ENCODE measurements around the gene LRRC37A3. TPM values are rescaled to one million over a fixed set of nuclear protein-coding genes. Genes with fewer than 3 reads are reported as not detected.
"Not testable (repeated sequence)": the region's sequence is repeated elsewhere in the genome, so short reads cannot be mapped to it uniquely, and the experiment has no call there.

Gene LRRC37A3
- polyA plus RNA-seq, 1 experiment, result 4.0 TPM

GRCh38 chr17:64929419-64930209 lies 10.3 kb upstream of the LRRC37A3 start:
- CTCF ChIA-PET, result interaction anchor here (1.1 kb wide), 1 partner anchor 10 kb away, joined by 4 read pairs; the partner anchor contains the start of gene LRRC37A3

GRCh38 chr17:64928701-64929100 lies 9.4 kb upstream of the LRRC37A3 start:
- H3K36me3 ChIP-seq (ENCODE audit: control insufficient read depth, insufficient read depth, low read length); DNase-seq (ENCODE audit: low read depth); H3K4me3 ChIP-seq (ENCODE audit: low read depth, low read length); H3K27me3 ChIP-seq (ENCODE audit: control insufficient read depth, insufficient read depth, low read length); POLR2A ChIA-PET: not testable (repeated sequence)
- CTCF ChIA-PET, result interaction anchor here (3.0 kb wide), 1 partner anchor 32 kb away, joined by 26 read pairs; no protein-coding TSS in a partner anchor

More at GRCh38 chr17:64929419-64930209, 10.3 kb upstream of the LRRC37A3 start:
- H3K36me3 ChIP-seq (ENCODE audit: control insufficient read depth, insufficient read depth, low read length); POLR2A ChIA-PET; H3K4me3 ChIP-seq (ENCODE audit: low read depth, low read length); H3K27me3 ChIP-seq (ENCODE audit: control insufficient read depth, insufficient read depth, low read length): not testable (repeated sequence)
- peak; percentile 5 for DNase-seq (ENCODE audit: low read depth)

GRCh38 chr17:64927444-64927843 lies 8.2 kb upstream of the LRRC37A3 start:
- CTCF ChIA-PET, result interaction anchor here (0.7 to 3.0 kb wide), 8 partner anchors 11 to 269 kb away, joined by 3 to 26 read pairs (median 4); no protein-coding TSS in a partner anchor
- POLR2A ChIA-PET; H3K36me3 ChIP-seq (ENCODE audit: control insufficient read depth, insufficient read depth, low read length); H3K4me3 ChIP-seq (ENCODE audit: low read depth, low read length); H3K27me3 ChIP-seq (ENCODE audit: control insufficient read depth, insufficient read depth, low read length): not testable (repeated sequence)
- TF ChIP-seq, protein P1, sequence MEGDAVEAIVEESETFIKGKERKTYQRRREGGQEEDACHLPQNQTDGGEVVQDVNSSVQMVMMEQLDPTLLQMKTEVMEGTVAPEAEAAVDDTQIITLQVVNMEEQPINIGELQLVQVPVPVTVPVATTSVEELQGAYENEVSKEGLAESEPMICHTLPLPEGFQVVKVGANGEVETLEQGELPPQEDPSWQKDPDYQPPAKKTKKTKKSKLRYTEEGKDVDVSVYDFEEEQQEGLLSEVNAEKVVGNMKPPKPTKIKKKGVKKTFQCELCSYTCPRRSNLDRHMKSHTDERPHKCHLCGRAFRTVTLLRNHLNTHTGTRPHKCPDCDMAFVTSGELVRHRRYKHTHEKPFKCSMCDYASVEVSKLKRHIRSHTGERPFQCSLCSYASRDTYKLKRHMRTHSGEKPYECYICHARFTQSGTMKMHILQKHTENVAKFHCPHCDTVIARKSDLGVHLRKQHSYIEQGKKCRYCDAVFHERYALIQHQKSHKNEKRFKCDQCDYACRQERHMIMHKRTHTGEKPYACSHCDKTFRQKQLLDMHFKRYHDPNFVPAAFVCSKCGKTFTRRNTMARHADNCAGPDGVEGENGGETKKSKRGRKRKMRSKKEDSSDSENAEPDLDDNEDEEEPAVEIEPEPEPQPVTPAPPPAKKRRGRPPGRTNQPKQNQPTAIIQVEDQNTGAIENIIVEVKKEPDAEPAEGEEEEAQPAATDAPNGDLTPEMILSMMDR (IDR thresholded peaks at IDR 0.05; ENCODE audit: insufficient read depth, low read depth, low read length), result peak; percentile 52
- DNase-seq (ENCODE audit: low read depth), result peak; percentile 18

DNA sequence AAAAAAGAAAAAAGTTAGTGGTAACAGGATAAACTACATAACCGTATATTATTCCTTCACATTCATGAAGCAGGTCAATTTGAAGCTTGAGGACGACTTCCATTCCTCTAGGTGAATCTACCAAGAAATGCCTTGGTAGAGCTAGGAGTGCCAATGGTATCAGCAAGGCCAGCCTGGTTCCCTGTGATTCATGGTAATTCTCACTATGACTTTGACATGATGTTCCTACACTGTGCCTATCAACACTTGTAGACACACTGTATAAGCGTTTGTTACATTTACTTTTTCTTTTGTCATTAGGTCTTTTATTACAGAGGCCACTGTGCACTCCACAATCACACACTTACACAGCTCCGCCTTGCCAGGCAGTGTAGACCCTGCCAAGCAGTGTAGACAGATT lies 7.2 kb upstream of the LRRC37A3 start:
- H3K36me3 ChIP-seq (ENCODE audit: control insufficient read depth, insufficient read depth, low read length); POLR2A ChIA-PET; H3K27me3 ChIP-seq (ENCODE audit: control insufficient read depth, insufficient read depth, low read length); H3K4me3 ChIP-seq (ENCODE audit: low read depth, low read length); DNase-seq (ENCODE audit: low read depth): not testable (repeated sequence)
- CTCF ChIA-PET, result interaction anchor here (1.7 to 3.0 kb wide), 2 partner anchors 14 to 34 kb away, joined by 11 to 26 read pairs; no protein-coding TSS in a partner anchor

DNA sequence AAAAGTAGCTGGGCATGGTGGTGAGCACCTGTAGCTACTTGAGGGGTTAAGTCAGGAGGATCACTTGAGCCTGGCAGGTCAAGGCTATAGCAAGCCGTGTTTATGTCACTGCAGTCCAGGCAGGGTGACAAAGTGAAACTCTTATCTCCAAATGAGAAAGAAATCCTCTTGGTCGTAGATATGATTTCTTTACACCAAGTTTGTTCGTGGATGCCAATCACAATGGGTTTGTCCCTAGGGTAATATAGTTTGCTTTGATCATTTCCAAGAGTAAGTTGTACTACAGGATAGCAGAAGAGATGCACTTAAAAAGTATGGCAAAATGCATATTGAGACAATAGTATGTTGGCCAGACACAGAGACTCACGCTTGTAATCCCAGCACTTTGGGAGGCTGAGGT lies 6.0 kb upstream of the LRRC37A3 start:
- POLR2A ChIA-PET, CTCF ChIA-PET: not testable (repeated sequence)

GRCh38 chr17:64923051-64923568 lies 3.8 kb upstream of the LRRC37A3 start:
- POLR2A ChIA-PET; H3K27me3 ChIP-seq (ENCODE audit: control insufficient read depth, insufficient read depth, low read length); DNase-seq (ENCODE audit: low read depth); H3K36me3 ChIP-seq (ENCODE audit: control insufficient read depth, insufficient read depth, low read length); H3K4me3 ChIP-seq (ENCODE audit: low read depth, low read length); CTCF ChIA-PET: not testable (repeated sequence)

More for the DNA sequence above, 6.0 kb upstream of the LRRC37A3 start:
- not testable (repeated sequence) for H3K4me3 ChIP-seq (ENCODE audit: low read depth, low read length); DNase-seq (ENCODE audit: low read depth); H3K27me3 ChIP-seq (ENCODE audit: control insufficient read depth, insufficient read depth, low read length); H3K36me3 ChIP-seq (ENCODE audit: control insufficient read depth, insufficient read depth, low read length)

DNA sequence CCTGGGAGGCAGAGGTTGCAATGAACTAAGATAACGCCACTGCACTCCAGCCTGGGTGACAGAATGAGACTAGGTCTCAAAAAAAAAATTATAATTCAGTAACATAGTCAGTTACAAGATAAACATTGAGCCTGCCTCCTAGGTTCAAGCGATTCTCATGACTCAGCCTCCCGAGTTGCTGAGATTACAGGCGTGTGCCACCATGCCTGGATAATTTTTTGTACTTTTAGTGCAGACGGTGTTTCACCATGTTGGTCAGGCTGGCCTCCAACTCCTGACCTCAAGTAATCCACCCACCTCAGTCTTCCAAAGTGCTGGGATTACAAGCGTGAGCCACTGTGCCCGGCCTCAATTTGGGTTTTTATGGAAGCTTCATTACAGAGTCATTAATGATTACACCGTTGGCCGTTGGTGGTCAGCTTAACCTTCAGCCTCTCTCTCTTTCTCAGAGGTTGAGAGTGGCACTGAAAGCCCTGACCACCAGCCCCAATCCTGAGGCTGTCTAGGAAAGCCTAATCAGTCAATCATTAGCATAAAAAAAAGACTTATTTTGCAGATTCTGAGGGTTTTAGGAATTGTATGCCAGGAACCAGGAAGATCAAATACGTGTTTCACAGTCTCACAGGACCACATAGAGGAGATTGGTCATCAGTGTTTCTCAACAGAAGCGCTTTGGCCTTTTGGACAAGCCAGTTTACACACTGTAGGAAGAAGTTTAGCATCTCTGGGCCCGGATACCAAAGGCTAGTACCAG lies 1.3 kb upstream of the LRRC37A3 start:
- ChIA-PET CTCF (interaction anchor here (2.3 kb wide), 1 partner anchor 41 kb away, joined by 13 read pairs; no protein-coding TSS in a partner anchor), POLR2A (no interaction called here)
- no peaks in the 10 kb centered on the region for H3K27me3 ChIP-seq (ENCODE audit: control insufficient read depth, insufficient read depth, low read length)
- TF ChIP-seq, protein P1 (IDR thresholded peaks at IDR 0.05; ENCODE audit: insufficient read depth, low read depth, low read length), result no peak
- H3K4me3 ChIP-seq (ENCODE audit: low read depth, low read length), result no peak overlapping the region
- H3K36me3 ChIP-seq (ENCODE audit: control insufficient read depth, insufficient read depth, low read length), result no peaks in the 10 kb centered on the region
- no peak for DNase-seq (ENCODE audit: low read depth)
